ENCODE results near the gene SFXN5. TPM values are rescaled to one million over a fixed set of nuclear protein-coding genes. Genes with fewer than 3 reads are reported as not detected.

Gene SFXN5
- total and polyA plus RNA-seq, 2 of the 8 experiments (the other 6 are each of a cell fraction or from before 2014, with no cell fraction given) = 29.3 to 33.1 TPM

DNA sequence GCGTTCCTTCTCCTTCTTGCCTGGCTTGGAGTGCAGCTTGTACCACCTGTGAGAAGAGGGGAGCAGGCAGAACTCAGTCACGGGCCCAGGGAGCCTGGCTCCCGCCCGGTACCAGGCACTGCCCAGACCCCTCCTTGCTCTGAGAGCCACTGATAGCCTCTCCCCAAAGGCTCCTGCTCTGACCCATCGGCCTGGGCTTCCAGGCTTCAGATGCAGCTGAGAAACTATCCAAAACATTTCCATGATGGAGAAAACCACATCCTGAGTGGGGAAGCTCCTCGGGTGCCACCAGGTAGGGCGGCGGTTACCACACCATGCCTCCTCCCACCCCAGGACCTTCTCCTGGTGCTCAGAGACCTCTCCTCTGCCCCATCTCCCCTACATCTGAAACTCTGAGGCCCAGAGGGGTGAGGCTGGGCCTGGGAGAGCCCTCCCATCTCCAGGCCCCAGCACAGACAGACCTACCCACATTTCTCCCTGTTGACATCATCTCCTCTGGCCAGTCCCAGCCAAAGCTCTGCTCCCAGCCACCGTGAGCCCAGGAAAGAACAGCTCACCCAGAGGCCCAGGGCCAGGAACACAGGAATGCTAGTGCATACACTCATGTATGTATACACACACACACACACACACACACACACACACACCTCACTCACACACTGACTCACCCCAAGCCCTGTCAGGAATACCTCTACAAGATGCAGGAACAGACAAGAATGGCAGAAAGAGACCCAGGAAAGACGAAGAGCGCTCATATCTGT lies 17.9 kb upstream of the SFXN5 start (continued):
- TF ChIP-seq RFX5 (IDR thresholded peaks at IDR 0.05; ENCODE audit: borderline replicate concordance, low read depth, low read length) (no peak), POLR2AphosphoS5 (IDR thresholded peaks at IDR 0.05; ENCODE audit: low read depth, low read length) (no peak), CEBPB (IDR thresholded peaks at IDR 0.05; ENCODE audit: low read depth, low read length) (no peak), SUZ12 (IDR thresholded peaks at IDR 0.05; ENCODE audit: low read length) (no peak)
